ENCODE data around the gene TES.
A peak's percentile ranks its signal among the peaks of the same experiment; 100 is the strongest.
"Not testable (repeated sequence)": the region's sequence is repeated elsewhere in the genome, so short reads cannot be mapped to it uniquely, and the experiment has no call there.

TES gene

GRCh38 chr7:116210345-116211005 is at the start of gene TES:
TES (plus strand) TSS chr7:116210539; CDS start chr7:116210708, 169 bp downstream.
- DNase-seq = peak; percentile 74

GRCh38 chr7:116161728-116162127 is 48.6 kb upstream of the TES start:
- no peak for DNase-seq

- no peak for DNase-seq
Observed at GRCh38 chr7:116162254-116162653, 48.1 kb upstream of the TES start.

- DNase-seq = no peak
Observed at GRCh38 chr7:116162992-116163391, 47.3 kb upstream of the TES start.

GRCh38 chr7:116164552-116165306 is 45.6 kb upstream of the TES start:
- no peak for DNase-seq

- no peak for DNase-seq
Observed at GRCh38 chr7:116165717-116166116, 44.6 kb upstream of the TES start.

GRCh38 chr7:116166156-116166555 is 44.2 kb upstream of the TES start:
- DNase-seq = no peak

- no peak for DNase-seq
Observed at GRCh38 chr7:116167177-116167576, 43.2 kb upstream of the TES start.

GRCh38 chr7:116169060-116169459 is 41.3 kb upstream of the TES start:
- peak; percentile 58 for DNase-seq

- DNase-seq = no peak
Observed at GRCh38 chr7:116170180-116170579, 40.2 kb upstream of the TES start.

GRCh38 chr7:116171094-116171493 is 39.2 kb upstream of the TES start:
- DNase-seq = no peak

GRCh38 chr7:116172353-116172752 is 38.0 kb upstream of the TES start:
- DNase-seq = no peak

GRCh38 chr7:116173051-116174028 is 37.0 kb upstream of the TES start:
- DNase-seq = peak; percentile 63

- not testable (repeated sequence) for DNase-seq
Observed at GRCh38 chr7:116175095-116175494, 35.2 kb upstream of the TES start.

- no peak for DNase-seq
Observed at GRCh38 chr7:116176226-116176625, 34.1 kb upstream of the TES start.

- peak; percentile 92 for DNase-seq
Observed at GRCh38 chr7:116177009-116177408, 33.3 kb upstream of the TES start.

- DNase-seq = peak; percentile 63
Observed at GRCh38 chr7:116180302-116180701, 30.0 kb upstream of the TES start.

GRCh38 chr7:116182023-116182422 is 28.3 kb upstream of the TES start:
- no peak for DNase-seq

GRCh38 chr7:116185450-116185849 is 24.9 kb upstream of the TES start:
- no peak for DNase-seq

GRCh38 chr7:116185956-116186355 is 24.4 kb upstream of the TES start:
- no peak for DNase-seq

GRCh38 chr7:116187400-116187799 is 22.9 kb upstream of the TES start:
- DNase-seq = no peak

GRCh38 chr7:116193329-116194087 is 16.8 kb upstream of the TES start:
- no peak for DNase-seq

- DNase-seq = peak; percentile 51
Observed at GRCh38 chr7:116194115-116194514, 16.2 kb upstream of the TES start.
